ENCODE data around the gene ZFYVE26.

DNA sequence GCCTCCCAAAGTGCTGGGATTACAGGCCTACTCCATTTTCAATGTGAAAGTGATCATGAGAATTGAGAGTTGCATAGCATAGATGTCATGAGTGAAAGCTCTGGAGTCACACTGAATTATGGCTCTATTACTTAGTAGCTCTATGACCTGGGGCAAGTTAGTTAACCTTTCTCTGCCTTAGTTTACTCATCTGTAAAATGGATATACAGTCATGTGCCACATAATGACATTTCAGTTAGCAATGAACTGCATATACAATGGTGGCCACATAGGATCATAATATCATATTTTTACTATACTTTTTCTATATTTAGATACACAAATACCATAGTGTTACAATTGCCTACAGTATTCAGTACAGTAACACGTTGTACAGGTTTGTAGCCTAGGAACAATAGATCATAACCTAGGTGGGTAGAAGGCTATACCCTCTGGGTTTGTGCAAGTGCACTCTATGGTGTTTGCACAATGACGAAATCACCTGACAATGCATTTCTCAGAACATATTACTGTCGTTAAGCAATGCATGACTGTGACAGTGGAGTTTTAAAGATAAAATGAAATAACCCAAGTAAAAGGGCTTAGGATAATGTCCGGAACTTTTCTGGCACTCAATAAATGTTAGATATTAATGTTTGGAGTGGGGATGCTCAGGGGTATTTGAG, 53.1 kb downstream of the ZFYVE26 start:
- TF ChIP-seq, protein P1, sequence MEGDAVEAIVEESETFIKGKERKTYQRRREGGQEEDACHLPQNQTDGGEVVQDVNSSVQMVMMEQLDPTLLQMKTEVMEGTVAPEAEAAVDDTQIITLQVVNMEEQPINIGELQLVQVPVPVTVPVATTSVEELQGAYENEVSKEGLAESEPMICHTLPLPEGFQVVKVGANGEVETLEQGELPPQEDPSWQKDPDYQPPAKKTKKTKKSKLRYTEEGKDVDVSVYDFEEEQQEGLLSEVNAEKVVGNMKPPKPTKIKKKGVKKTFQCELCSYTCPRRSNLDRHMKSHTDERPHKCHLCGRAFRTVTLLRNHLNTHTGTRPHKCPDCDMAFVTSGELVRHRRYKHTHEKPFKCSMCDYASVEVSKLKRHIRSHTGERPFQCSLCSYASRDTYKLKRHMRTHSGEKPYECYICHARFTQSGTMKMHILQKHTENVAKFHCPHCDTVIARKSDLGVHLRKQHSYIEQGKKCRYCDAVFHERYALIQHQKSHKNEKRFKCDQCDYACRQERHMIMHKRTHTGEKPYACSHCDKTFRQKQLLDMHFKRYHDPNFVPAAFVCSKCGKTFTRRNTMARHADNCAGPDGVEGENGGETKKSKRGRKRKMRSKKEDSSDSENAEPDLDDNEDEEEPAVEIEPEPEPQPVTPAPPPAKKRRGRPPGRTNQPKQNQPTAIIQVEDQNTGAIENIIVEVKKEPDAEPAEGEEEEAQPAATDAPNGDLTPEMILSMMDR (tag by site-specific recombination; IDR thresholded peaks at IDR 0.05): no peak
- TF ChIP-seq TCF7L2 (IDR thresholded peaks at IDR 0.05; ENCODE audit: borderline replicate concordance, low read depth, low read length): no peak
